ENCODE measurements around the gene IRAK1BP1. TPM values are rescaled to one million over a fixed set of nuclear protein-coding genes. Genes with fewer than 3 reads are reported as not detected.
A peak's percentile ranks its signal among the peaks of the same experiment; 100 is the strongest.

IRAK1BP1 gene
- total RNA-seq, 1 donor from 2014 or later: 3.2 TPM

DNA sequence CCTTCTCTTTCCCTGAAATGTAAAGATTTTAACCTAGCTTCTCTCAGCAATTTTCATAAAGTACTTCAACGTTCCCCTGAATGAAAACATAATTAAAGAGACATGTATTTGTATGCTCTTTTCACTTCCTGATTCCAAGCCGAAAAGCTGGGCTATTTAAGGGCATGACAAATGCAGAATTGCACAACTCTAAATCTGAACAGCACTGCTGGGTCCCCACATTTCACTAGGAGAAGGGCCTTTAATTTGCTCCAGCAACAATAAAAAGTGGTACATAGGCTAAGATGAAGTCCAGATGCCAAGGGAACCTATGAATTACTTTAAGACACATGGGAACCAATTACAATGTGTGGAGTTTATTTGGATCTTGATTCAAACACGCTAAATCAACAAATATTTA is 42.0 kb downstream of the IRAK1BP1 start:
- Mint-ChIP-seq H3K4me1 (ENCODE audit: unreplicated experiment) (peaks cover 18% of the 10 kb centered on the region), H3K27me3 (ENCODE audit: unreplicated experiment) (no peaks in the 10 kb centered on the region), H3K36me3 (ENCODE audit: unreplicated experiment) (no peaks in the 10 kb centered on the region), H3K27ac (ENCODE audit: unreplicated experiment) (no peak overlapping the region), H3K4me3 (ENCODE audit: unreplicated experiment) (no peak overlapping the region), H3K9me3 (ENCODE audit: unreplicated experiment) (peaks cover 5% of the 10 kb centered on the region)
- TF ChIP-seq, protein P1, sequence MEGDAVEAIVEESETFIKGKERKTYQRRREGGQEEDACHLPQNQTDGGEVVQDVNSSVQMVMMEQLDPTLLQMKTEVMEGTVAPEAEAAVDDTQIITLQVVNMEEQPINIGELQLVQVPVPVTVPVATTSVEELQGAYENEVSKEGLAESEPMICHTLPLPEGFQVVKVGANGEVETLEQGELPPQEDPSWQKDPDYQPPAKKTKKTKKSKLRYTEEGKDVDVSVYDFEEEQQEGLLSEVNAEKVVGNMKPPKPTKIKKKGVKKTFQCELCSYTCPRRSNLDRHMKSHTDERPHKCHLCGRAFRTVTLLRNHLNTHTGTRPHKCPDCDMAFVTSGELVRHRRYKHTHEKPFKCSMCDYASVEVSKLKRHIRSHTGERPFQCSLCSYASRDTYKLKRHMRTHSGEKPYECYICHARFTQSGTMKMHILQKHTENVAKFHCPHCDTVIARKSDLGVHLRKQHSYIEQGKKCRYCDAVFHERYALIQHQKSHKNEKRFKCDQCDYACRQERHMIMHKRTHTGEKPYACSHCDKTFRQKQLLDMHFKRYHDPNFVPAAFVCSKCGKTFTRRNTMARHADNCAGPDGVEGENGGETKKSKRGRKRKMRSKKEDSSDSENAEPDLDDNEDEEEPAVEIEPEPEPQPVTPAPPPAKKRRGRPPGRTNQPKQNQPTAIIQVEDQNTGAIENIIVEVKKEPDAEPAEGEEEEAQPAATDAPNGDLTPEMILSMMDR (IDR thresholded peaks at IDR 0.05): no peak
- DNase-seq (ENCODE audit: extremely low spot score, unreplicated experiment): no peak

GRCh38 chr6:78910010-78910409 is 42.7 kb downstream of the IRAK1BP1 start:
- DNase-seq (ENCODE audit: extremely low spot score, unreplicated experiment): no peak
- peak overlapping the region; percentile 54 for H3K4me3 Mint-ChIP-seq (ENCODE audit: unreplicated experiment)
- no peak overlapping the region for H3K27ac Mint-ChIP-seq (ENCODE audit: unreplicated experiment)
- no peaks in the 10 kb centered on the region for H3K27me3 Mint-ChIP-seq (ENCODE audit: unreplicated experiment)
- TF ChIP-seq, protein P1 (IDR thresholded peaks at IDR 0.05): no peak
- H3K4me1 Mint-ChIP-seq (ENCODE audit: unreplicated experiment): peaks cover 17% of the 10 kb centered on the region
- no peaks in the 10 kb centered on the region for H3K36me3 Mint-ChIP-seq (ENCODE audit: unreplicated experiment)
- peaks cover 5% of the 10 kb centered on the region for H3K9me3 Mint-ChIP-seq (ENCODE audit: unreplicated experiment)

DNA sequence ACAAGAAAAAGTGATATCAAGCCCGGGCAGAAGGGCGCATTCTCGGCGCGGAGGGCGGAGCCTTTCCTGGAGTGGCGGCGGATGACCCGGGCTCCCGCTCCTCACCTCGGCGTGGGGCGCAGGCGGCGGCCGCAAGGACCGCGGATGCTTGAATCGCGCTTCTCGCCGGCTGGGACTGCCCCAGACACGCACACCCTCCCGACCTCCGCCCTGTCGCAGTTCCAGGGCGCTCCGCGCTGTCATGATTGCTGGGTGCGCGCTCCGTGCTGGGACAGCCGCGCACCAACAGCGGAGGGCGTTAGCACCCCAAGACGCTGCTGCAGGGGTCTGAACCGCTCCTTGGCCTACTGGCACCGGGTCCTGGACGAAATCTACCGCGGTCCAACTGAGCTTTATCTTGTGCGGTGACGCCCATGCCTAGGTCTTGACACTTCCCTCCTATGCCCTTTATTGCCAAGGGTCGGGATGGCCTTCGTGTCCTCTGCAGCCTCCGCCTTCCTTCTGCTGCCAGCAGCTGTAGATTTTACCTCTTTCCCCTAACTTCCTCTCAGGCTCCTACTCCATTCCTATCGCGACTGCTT is 43.3 kb downstream of the IRAK1BP1 start:
- Mint-ChIP-seq H3K4me1 (ENCODE audit: unreplicated experiment) (peaks cover 15% of the 10 kb centered on the region), H3K27ac (ENCODE audit: unreplicated experiment) (no peak overlapping the region), H3K27me3 (ENCODE audit: unreplicated experiment) (no peaks in the 10 kb centered on the region), H3K4me3 (ENCODE audit: unreplicated experiment) (peak overlapping the region; percentile 54), H3K36me3 (ENCODE audit: unreplicated experiment) (no peaks in the 10 kb centered on the region), H3K9me3 (ENCODE audit: unreplicated experiment) (peaks cover 5% of the 10 kb centered on the region)
- TF ChIP-seq, protein P1 (IDR thresholded peaks at IDR 0.05): no peak
- DNase-seq (ENCODE audit: extremely low spot score, unreplicated experiment): no peak

DNA sequence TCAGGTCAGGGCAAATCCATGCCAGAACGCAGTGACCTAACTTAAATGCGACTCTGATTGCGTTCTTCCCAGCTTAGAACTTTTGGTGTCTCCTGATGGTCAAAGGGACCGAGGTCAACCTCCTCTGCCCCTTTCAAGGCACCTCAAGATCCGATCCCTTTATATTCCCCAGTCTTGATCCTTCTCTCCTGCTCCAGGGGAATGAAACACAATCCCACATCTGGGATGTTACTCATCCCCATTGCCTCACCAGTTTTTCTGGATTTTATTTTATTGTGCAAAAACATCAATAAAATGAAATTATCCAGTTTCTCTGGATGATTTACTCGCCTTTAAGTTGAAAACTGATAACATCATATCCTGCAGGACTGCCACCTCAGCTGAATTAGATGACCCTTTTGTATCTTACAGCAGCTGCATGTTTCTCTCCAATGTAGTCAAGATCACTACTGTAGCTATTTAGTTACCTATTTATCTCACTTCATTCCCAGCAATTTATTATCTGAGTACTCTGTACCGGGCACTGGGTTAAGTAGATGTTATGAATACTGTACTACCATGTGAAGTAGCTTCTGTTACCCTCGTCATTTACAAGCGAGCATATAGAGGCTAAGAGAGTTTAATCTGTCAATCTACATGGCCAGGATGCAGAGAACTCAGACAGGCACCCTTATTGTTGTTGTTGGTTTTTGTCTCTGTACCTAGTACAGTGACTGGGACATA is 44.0 kb downstream of the IRAK1BP1 start:
- H3K27me3 Mint-ChIP-seq (ENCODE audit: unreplicated experiment): no peaks in the 10 kb centered on the region
- H3K4me3 Mint-ChIP-seq (ENCODE audit: unreplicated experiment): peak overlapping the region; percentile 54
- TF ChIP-seq, protein P1 (IDR thresholded peaks at IDR 0.05): no peak
- no peak for DNase-seq (ENCODE audit: extremely low spot score, unreplicated experiment)
- no peak overlapping the region for H3K27ac Mint-ChIP-seq (ENCODE audit: unreplicated experiment)
- H3K36me3 Mint-ChIP-seq (ENCODE audit: unreplicated experiment): no peaks in the 10 kb centered on the region
- peaks cover 7% of the 10 kb centered on the region for H3K9me3 Mint-ChIP-seq (ENCODE audit: unreplicated experiment)
- H3K4me1 Mint-ChIP-seq (ENCODE audit: unreplicated experiment): peaks cover 15% of the 10 kb centered on the region

GRCh38 chr6:78916411-78916810 is 49.1 kb downstream of the IRAK1BP1 start:
- DNase-seq (ENCODE audit: extremely low spot score, unreplicated experiment): no peak
- Mint-ChIP-seq H3K36me3 (ENCODE audit: unreplicated experiment) (peaks cover 4% of the 10 kb centered on the region), H3K9me3 (ENCODE audit: unreplicated experiment) (peaks cover 24% of the 10 kb centered on the region), H3K4me1 (ENCODE audit: unreplicated experiment) (no peaks in the 10 kb centered on the region), H3K4me3 (ENCODE audit: unreplicated experiment) (no peak overlapping the region), H3K27me3 (ENCODE audit: unreplicated experiment) (no peaks in the 10 kb centered on the region), H3K27ac (ENCODE audit: unreplicated experiment) (no peak overlapping the region)
- TF ChIP-seq, protein P1 (IDR thresholded peaks at IDR 0.05): no peak
